ENCODE data around the gene HSFX2. TPM values are rescaled to one million over a fixed set of nuclear protein-coding genes. Genes with fewer than 3 reads are reported as not detected.
"Not testable (repeated sequence)": the region's sequence is repeated elsewhere in the genome, so short reads cannot be mapped to it uniquely, and the experiment has no call there.

Gene HSFX2
- total RNA-seq, 2 experiments from 2014 or later: not detected

DNA sequence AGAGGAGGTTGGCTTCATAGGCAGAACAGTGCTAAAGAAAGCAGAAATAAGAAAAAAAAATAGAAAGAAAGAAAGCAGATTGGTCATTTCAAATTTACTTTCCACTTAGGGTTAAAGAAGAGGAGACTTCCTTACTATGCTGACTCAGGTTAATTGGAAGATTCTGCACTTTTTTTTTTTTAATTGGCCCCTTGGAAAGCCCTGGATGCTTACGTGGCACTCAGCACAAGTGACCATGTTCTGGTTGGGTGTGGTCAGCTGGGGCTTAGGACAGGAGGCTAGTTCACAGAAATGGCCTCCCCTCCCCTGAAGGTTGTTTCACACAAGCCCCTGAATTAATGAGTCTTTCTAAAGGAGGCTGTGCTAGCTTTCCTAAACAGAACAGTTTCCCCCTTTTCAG is 22.4 kb downstream of the HSFX2 start:
- peaks cover 20% of the 10 kb centered on the region for H3K4me1 Mint-ChIP-seq (ENCODE audit: low read depth)
- H3K4me3 Mint-ChIP-seq: peak overlapping the region; percentile 15
- CTCF ChIA-PET: interaction anchor here (1.0 kb wide), 1 partner anchor 60 kb away, joined by 3 read pairs; no protein-coding TSS in a partner anchor
- H3K27me3 Mint-ChIP-seq (ENCODE audit: low read depth): no peaks in the 10 kb centered on the region
- POLR2A ChIA-PET: no interaction called here
- DNase-seq (no peak), ATAC-seq (no peak)
- H3K36me3 Mint-ChIP-seq (ENCODE audit: low read depth): no peaks in the 10 kb centered on the region
- H3K27ac Mint-ChIP-seq: no peak overlapping the region
- H3K9me3 Mint-ChIP-seq (ENCODE audit: insufficient read depth): no peaks in the 10 kb centered on the region

DNA sequence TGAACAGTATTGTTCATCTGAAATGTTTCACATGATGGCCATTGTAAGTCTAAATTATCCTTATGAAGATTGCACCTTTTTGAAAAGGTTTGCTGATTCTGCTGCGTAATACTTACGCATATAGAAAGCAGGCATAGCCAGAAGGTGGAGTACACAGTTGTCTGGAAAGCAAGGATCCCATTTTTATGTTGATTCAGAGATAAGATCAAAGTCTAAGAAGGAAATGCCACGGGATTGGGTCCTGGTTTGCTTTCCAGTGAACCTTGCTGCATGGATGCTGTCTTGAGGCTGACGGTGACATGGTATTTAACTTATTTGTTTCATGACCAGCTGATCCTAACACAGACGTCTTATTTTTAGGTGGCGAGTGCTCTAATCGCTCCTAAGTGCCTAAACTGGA is 23.3 kb downstream of the HSFX2 start:
- Mint-ChIP-seq H3K27ac (no peak overlapping the region), H3K4me3 (no peak overlapping the region), H3K9me3 (ENCODE audit: insufficient read depth) (no peaks in the 10 kb centered on the region), H3K36me3 (ENCODE audit: low read depth) (no peaks in the 10 kb centered on the region), H3K27me3 (ENCODE audit: low read depth) (no peaks in the 10 kb centered on the region), H3K4me1 (ENCODE audit: low read depth) (peaks cover 20% of the 10 kb centered on the region)
- CTCF ChIA-PET: interaction anchor here (1.0 kb wide), 1 partner anchor 59 kb away, joined by 3 read pairs; no protein-coding TSS in a partner anchor
- DNase-seq (no peak), ATAC-seq (no peak)
- POLR2A ChIA-PET: no interaction called here

DNA sequence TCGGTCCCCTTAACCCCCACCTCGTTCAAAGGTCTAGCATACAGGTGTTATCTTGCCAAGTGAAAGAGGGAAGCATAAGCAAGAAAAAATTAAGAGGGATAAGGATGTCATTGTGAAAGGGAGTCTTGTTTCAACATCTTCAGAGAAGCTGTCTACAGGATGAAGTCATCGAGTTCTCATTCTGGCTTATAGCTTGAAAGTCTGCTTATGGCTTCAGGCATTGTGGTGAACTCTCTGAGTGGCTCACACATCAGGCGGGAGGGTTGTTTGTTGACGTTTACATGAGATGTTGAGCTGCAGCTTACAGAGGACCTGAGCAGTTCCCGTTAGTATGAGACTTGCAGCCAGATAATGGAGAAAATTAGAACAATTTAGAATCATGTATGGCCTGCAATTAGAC is 24.4 kb downstream of the HSFX2 start:
- no peaks in the 10 kb centered on the region for H3K27me3 Mint-ChIP-seq (ENCODE audit: low read depth)
- POLR2A ChIA-PET: no interaction called here

DNA sequence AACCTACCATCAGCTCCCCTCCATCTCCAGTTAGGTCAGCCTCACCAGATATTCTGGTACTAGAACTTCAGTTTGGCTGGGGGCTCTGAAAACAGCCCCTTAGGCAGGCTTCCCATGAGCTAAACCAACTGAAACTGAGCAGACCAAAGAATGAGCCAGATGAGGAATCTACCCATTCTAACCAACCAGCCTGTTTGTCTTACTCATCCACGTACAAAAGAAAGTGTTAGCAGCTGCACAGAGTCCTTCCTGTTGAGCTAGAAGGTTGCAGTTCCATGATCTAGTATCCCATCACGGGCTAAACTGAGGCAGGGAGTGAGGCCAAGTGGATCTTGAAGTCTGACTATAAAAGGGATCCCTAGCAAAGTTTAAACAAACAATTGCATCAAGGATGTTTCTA is 25.3 kb downstream of the HSFX2 start:
- no peaks in the 10 kb centered on the region for H3K36me3 Mint-ChIP-seq (ENCODE audit: low read depth)
- H3K27ac Mint-ChIP-seq: no peak overlapping the region
- no peak overlapping the region for H3K4me3 Mint-ChIP-seq
- POLR2A ChIA-PET: no interaction called here
- CTCF ChIA-PET: no interaction called here
- ATAC-seq (no peak), DNase-seq (no peak)
- H3K4me1 Mint-ChIP-seq (ENCODE audit: low read depth): peaks cover 20% of the 10 kb centered on the region
- H3K27me3 Mint-ChIP-seq (ENCODE audit: low read depth): no peaks in the 10 kb centered on the region
- H3K9me3 Mint-ChIP-seq (ENCODE audit: insufficient read depth): no peaks in the 10 kb centered on the region

More for the DNA sequence above, 24.4 kb downstream of the HSFX2 start:
- Mint-ChIP-seq H3K36me3 (ENCODE audit: low read depth) (no peaks in the 10 kb centered on the region), H3K27ac (no peak overlapping the region), H3K4me1 (ENCODE audit: low read depth) (peaks cover 20% of the 10 kb centered on the region), H3K4me3 (no peak overlapping the region), H3K9me3 (ENCODE audit: insufficient read depth) (no peaks in the 10 kb centered on the region)
- CTCF ChIA-PET: no interaction called here
- no peak for DNase-seq
- no peak for ATAC-seq

DNA sequence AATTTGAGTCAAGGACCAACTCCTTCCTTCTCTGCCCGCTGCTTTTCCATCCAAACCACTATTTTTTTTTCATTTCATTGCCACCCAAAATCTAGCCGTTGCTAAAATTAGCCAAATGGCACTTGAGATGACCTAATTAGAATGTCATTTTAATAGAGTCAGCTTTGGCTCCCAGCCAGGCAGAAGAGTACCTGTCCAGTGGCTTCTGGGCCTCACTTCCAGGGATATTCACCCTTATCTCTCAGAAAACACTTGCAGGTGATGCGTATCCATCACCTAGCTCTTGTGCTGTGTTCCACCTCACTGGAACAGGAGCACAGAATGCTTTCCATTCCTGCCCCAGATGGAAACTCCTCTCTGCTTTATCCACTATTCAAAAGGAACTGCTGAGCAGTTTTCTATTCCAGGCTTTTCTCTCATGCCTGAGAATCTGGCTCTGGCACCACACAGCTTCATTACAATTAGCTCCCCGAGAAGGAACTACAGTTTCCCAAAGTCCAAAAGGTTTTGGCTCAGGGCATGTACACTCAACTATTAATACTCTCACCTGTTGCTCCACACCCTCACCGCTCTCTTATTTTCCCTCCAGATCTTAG is 26.3 kb downstream of the HSFX2 start:
- Mint-ChIP-seq H3K9me3 (ENCODE audit: insufficient read depth) (no peaks in the 10 kb centered on the region), H3K4me3 (no peak overlapping the region), H3K27me3 (ENCODE audit: low read depth) (no peaks in the 10 kb centered on the region), H3K4me1 (ENCODE audit: low read depth) (peaks cover 20% of the 10 kb centered on the region), H3K36me3 (ENCODE audit: low read depth) (no peaks in the 10 kb centered on the region), H3K27ac (no peak overlapping the region)
- DNase-seq (no peak), ATAC-seq (no peak)
- ChIA-PET POLR2A (no interaction called here), CTCF (no interaction called here)

DNA sequence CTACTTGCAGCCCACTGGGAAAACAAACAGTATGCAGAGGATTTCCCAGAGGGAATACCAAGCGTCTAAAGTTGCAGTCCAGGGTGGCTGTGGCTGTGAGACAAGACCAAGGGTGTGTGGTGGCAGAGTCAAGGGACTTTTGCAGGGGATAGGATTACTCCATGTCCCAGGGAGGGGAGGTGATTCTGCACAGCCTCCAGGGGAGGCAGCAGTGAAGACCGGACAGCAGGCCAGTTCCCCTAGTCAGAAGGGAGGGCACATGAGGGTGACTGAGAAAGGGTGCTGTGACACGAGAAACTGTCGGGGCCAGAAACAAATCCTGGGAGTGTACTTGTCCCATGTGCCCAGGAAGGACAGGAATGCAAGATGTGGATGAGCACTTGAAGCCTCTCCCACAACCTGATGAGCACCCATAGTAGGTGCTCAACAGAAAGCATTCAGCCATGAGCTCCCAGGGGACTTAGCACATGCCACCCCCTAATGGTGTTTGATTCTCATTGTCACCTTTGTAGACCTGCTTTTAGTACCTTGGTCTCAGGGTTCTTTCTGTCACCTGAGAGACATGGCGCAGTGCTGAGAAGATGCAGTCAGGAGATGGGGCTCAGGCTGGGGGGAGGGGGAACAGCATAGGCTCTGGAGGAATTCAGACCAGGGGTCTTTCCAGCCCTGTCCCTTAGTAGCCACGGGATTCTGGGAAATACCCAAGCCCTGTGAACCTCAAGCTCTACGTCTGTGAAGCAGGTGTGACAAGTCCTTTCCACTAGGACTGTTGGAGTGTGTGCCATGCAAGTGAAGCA is 27.3 kb downstream of the HSFX2 start:
- no peaks in the 10 kb centered on the region for H3K27me3 Mint-ChIP-seq (ENCODE audit: low read depth)
- no peaks in the 10 kb centered on the region for H3K36me3 Mint-ChIP-seq (ENCODE audit: low read depth)
- no peak for ATAC-seq
- ChIA-PET CTCF (no interaction called here), POLR2A (no interaction called here)
- peaks cover 16% of the 10 kb centered on the region for H3K4me1 Mint-ChIP-seq (ENCODE audit: low read depth)
- H3K4me3 Mint-ChIP-seq: no peak overlapping the region
- no peaks in the 10 kb centered on the region for H3K9me3 Mint-ChIP-seq (ENCODE audit: insufficient read depth)
- DNase-seq: no peak
- H3K27ac Mint-ChIP-seq: no peak overlapping the region

DNA sequence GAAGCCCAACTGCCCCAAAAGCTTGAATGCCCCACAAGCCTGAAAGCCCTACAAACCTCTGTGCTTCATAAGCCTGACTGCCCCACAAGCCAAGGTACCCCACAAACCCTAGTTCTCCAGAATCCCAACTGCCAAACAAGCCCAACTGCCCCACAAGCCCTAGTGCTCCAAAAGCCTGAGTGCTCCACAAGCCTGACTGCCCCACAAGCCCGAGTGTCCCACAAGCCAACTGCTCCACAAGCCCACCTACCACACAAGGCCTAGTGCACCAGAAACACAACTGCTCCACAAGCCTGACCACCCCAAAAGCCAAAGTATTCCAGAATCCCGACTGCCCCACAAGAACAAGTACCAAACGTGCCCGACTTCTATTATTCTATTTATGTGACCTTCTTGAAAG is 31.8 kb downstream of the HSFX2 start:
- H3K9me3 Mint-ChIP-seq (ENCODE audit: insufficient read depth): no peaks in the 10 kb centered on the region

DNA sequence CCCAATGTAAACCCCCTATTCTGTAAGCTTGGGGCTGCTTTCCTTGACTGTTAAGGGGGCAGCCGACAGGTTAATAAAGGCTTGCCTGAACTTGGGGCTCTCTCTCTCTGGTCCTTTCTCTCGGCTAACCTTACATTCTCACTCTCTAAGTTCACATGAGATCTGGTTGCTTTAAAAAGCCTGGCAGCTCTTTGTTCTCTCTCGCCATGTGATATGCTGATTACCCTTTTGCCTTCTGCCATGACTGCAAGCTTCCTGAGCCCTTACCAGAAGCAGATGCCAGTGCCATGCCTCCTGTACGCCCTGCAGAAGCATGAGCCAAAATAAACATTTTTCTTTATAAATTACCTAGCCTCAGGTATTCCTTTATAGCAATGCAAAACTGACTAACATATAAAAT is 39.9 kb downstream of the HSFX2 start:
- H3K27me3 Mint-ChIP-seq (ENCODE audit: low read depth); H3K36me3 Mint-ChIP-seq (ENCODE audit: low read depth); ATAC-seq; H3K9me3 Mint-ChIP-seq (ENCODE audit: insufficient read depth); POLR2A ChIA-PET; H3K4me1 Mint-ChIP-seq (ENCODE audit: low read depth); CTCF ChIA-PET; H3K27ac Mint-ChIP-seq; H3K4me3 Mint-ChIP-seq; DNase-seq: not testable (repeated sequence)

More for the DNA sequence above, 31.8 kb downstream of the HSFX2 start:
- Mint-ChIP-seq H3K27ac (no peak overlapping the region), H3K4me1 (ENCODE audit: low read depth) (no peaks in the 10 kb centered on the region), H3K4me3 (no peak overlapping the region), H3K36me3 (ENCODE audit: low read depth) (no peaks in the 10 kb centered on the region), H3K27me3 (ENCODE audit: low read depth) (no peaks in the 10 kb centered on the region)
- ChIA-PET POLR2A (no interaction called here), CTCF (no interaction called here)
- no peak for ATAC-seq
- no peak for DNase-seq

DNA sequence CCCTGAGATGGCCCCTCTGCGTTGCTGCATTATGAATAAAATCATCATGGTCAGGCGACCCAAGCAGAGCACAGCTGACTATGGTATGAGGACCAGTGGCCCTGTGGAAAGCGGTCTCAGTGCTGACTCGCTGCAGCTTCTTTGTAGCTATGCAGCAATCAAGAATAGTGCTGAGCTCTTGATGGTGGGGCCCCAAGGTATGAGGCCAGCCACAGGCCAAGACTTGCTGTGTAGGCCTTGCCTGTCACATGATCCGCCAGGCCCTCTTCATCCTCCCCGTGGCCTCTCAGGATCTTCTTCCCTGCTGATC is 43.2 kb downstream of the HSFX2 start:
- H3K36me3 Mint-ChIP-seq (ENCODE audit: low read depth); H3K9me3 Mint-ChIP-seq (ENCODE audit: insufficient read depth); DNase-seq; CTCF ChIA-PET; H3K4me1 Mint-ChIP-seq (ENCODE audit: low read depth); POLR2A ChIA-PET; H3K4me3 Mint-ChIP-seq; H3K27me3 Mint-ChIP-seq (ENCODE audit: low read depth); ATAC-seq; H3K27ac Mint-ChIP-seq: not testable (repeated sequence)

DNA sequence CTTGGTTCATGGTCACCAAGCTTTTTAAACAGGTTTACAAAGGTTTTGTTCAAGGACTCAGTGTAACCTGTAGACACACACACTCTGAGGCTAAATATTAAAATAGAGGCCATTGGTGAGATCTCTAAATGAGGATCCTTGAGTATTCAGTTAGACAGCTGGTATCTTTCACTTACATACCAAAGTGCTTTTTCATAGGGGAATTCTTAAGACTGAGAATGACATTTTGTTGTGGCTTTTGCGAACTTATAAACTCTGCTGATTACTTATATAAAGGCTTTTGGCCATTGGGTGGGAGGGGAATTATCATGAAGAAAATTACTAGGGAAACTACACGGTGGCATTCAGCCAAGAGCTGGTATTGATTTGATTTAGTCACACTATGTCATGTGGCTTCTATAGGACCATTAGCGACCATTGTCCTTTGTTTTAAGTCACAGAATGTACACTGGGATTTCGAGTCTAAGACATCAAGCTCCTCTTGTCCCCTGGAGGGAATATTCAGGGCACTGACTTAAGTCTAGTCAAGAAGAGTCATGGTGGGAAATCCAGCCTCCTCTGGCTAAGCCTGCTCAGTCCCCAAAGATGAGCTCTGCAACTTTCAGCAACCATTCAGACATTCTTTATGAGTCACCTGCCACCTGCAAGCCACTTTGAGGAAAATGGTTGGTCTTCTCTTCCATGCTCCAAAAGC is 43.7 kb downstream of the HSFX2 start:
- CTCF ChIA-PET; H3K36me3 Mint-ChIP-seq (ENCODE audit: low read depth); H3K27ac Mint-ChIP-seq; POLR2A ChIA-PET; H3K4me3 Mint-ChIP-seq; H3K9me3 Mint-ChIP-seq (ENCODE audit: insufficient read depth); H3K4me1 Mint-ChIP-seq (ENCODE audit: low read depth); ATAC-seq; H3K27me3 Mint-ChIP-seq (ENCODE audit: low read depth); DNase-seq: not testable (repeated sequence)

DNA sequence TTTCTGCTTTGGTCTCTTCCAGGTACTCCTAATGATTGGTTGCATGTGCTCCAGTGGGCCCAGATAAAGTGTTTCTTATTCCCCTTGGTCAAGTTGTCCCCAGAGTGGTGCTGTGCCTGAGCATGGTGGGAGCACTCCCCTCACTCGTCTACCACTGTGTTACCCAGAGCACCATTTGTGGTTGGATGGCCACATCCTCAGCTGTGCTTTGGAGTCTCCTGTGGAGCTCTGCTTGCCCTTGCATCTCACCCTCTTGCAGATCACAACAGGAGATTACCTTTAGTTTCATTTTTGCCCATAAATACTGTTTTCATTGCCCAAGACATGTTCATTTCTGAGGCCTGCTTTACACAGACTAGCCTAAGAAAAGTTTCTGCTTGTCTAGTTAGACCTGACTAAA is 44.7 kb downstream of the HSFX2 start:
- CTCF ChIA-PET; H3K9me3 Mint-ChIP-seq (ENCODE audit: insufficient read depth); POLR2A ChIA-PET; H3K4me1 Mint-ChIP-seq (ENCODE audit: low read depth); H3K4me3 Mint-ChIP-seq; H3K36me3 Mint-ChIP-seq (ENCODE audit: low read depth); H3K27me3 Mint-ChIP-seq (ENCODE audit: low read depth): not testable (repeated sequence)
- peak; percentile 65 for DNase-seq
- ATAC-seq: peak; percentile 88
- H3K27ac Mint-ChIP-seq: peak overlapping the region; percentile 75

DNA sequence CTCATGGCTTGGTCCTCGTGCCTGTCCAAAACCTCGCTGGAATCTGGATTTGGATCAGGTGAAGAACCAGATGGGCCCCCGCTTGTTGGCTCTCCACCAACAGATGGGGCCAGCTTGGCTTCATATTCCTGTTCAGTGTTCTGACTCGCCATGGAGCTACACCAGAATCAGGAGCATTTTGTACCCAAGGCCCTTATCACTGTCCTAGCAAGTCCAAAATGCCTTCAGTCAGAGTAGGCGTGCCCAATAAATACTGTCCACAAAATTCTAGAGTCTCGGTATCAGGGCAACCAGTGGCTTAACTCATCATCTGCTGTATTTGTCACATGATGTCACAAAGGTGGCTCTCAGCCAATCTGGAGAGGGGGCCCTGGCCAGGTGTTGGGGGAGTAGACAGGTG is 45.4 kb downstream of the HSFX2 start, which contains the start of gene HSFX3:
TSS of gene HSFX3 (minus strand) at position 224 of the 400 bp plus-strand sequence. CDS start at position 152, 72 bp downstream.
- ATAC-seq; CTCF ChIA-PET; H3K27me3 Mint-ChIP-seq (ENCODE audit: low read depth); H3K4me3 Mint-ChIP-seq; POLR2A ChIA-PET; H3K4me1 Mint-ChIP-seq (ENCODE audit: low read depth); H3K36me3 Mint-ChIP-seq (ENCODE audit: low read depth); DNase-seq; H3K9me3 Mint-ChIP-seq (ENCODE audit: insufficient read depth): not testable (repeated sequence)
- peak within 1 kb of the TSS; percentile 75 for H3K27ac Mint-ChIP-seq

Measured in activated CD8-positive, alpha-beta T cell treated with anti-CD3 and anti-CD28 coated beads, Interleukin-2, amount 10 ng/mL, durations not matched to agents 7 days and 5 days (primary cell).